Keratinocyte (primary cell): ENCODE measurements around the gene TEX36. TPM values are rescaled to one million over a fixed set of nuclear protein-coding genes. Genes with fewer than 3 reads are reported as not detected.

Experiments used
- DNase-seq: peaks from one replicate; pipeline ENCODE4 v3.0.0-alpha.2; 2011; ENCODE audit warnings: low read depth, missing footprints, low spot score
- FAIRE-seq: peaks from 2 replicates; lab custom pipeline; 2011; peaks lifted over from hg19 to GRCh38; lab: Jason Lieb, UNC
- H2AFZ ChIP-seq: 2 replicates; pipeline ENCODE4 v1.6.0; 2012; ENCODE audit warnings: low read length, control low read depth, inconsistent platforms; ENCODE audit not compliant: control insufficient read depth
- H3K27ac ChIP-seq: 2 replicates; pipeline ENCODE4 v1.5.1; 2011; ENCODE audit warnings: low read length; ENCODE audit not compliant: control insufficient read depth, insufficient read depth
- H3K27me3 ChIP-seq: 3 replicates; pipeline ENCODE4 v1.6.0; 2011; ENCODE audit warnings: low read length; ENCODE audit not compliant: control insufficient read depth, insufficient read depth; ENCODE audit errors: extremely low read depth
- H3K36me3 ChIP-seq, 2 experiments: 2 replicates in 1 of 2; 3 replicates in 1 of 2; pipeline ENCODE4 v1.5.1; 2011; ENCODE audit warnings: low read length in 2 of 2, mild to moderate bottlenecking in 1 of 2; ENCODE audit not compliant: control insufficient read depth in 2 of 2, insufficient read depth in 2 of 2; ENCODE audit errors: extremely low read depth in 1 of 2
- H3K4me1 ChIP-seq: 3 replicates; pipeline ENCODE4 v1.5.1; 2011; ENCODE audit warnings: low read length; ENCODE audit not compliant: control insufficient read depth, insufficient read depth; ENCODE audit errors: extremely low read depth
- H3K4me2 ChIP-seq: 3 replicates; pipeline ENCODE4 v1.6.0; 2011; ENCODE audit warnings: low read depth, low read length; ENCODE audit not compliant: control insufficient read depth, insufficient read depth; ENCODE audit errors: extremely low read depth
- H3K4me3 ChIP-seq, 3 experiments: fragments of 200-600 bp in 1 of 3; sonication (generic) in 1 of 3; 2 replicates in 2 of 3; 3 replicates in 1 of 3; pipeline ENCODE4 v1.5.1; 2011 to 2016; ENCODE audit warnings: low read length in 3 of 3, mild to moderate bottlenecking in 3 of 3, control low read depth in 2 of 3, inconsistent platforms in 1 of 3, low read depth in 1 of 3, mixed read lengths in 1 of 3, mixed run types in 1 of 3, moderate library complexity in 1 of 3; ENCODE audit not compliant: control insufficient read depth in 2 of 3, insufficient read depth in 2 of 3; ENCODE audit errors: extremely low read depth in 1 of 3
- H3K79me2 ChIP-seq: 2 replicates; pipeline ENCODE4 v1.6.0; 2012; ENCODE audit warnings: low read length; ENCODE audit not compliant: control insufficient read depth, insufficient read depth
- H3K9ac ChIP-seq: 3 replicates; pipeline ENCODE4 v1.6.0; 2011; ENCODE audit warnings: low read length; ENCODE audit not compliant: control insufficient read depth, insufficient read depth; ENCODE audit errors: extremely low read depth
- H3K9me1 ChIP-seq: 3 replicates; pipeline ENCODE4 v1.6.0; 2011; ENCODE audit warnings: low read length; ENCODE audit not compliant: control insufficient read depth, insufficient read depth; ENCODE audit errors: extremely low read depth
- H3K9me3 ChIP-seq: 2 replicates; pipeline ENCODE4 v1.5.1; 2012; ENCODE audit warnings: low read depth, low read length; ENCODE audit not compliant: control insufficient read depth
- H4K20me1 ChIP-seq: 3 replicates; pipeline ENCODE4 v1.6.0; 2011; ENCODE audit warnings: low read length; ENCODE audit not compliant: control insufficient read depth, insufficient read depth; ENCODE audit errors: extremely low read depth
- EZH2 ChIP-seq: IDR thresholded peaks from one replicate; pipeline ENCODE4 v1.6.1; 2012; ENCODE audit warnings: inconsistent platforms, mild to moderate bottlenecking, low read length, moderate library complexity
- dilution Hi-C: fragments of 300-500 bp; cut with MboI; formaldehyde crosslinking; loops from one replicate; pipeline ENCODE4 v1.7.0; 2020; ENCODE audit warnings: low sequenced_read_pairs; ENCODE audit not compliant: extremely low pct_ligation_motif_present
- polyA plus RNA-seq, 5 experiments: library from polyadenylated mRNA; depleted of rRNA in 3 of 5; stranded (reverse) in 3 of 5; stranded (forward) in 1 of 5; unstranded in 1 of 5; fragments of >200 nt; gene quantifications; 1 replicate in 1 of 5; 2 replicates in 3 of 5; 3 replicates in 1 of 5; pipeline versions ENCODE4 v1.2.1 to v1.2.3, GENCODE V29; 2011 to 2012; ENCODE audit warnings: missing spikeins in 2 of 5, low read depth in 1 of 5, low replicate concordance in 1 of 5
- TF ChIP-seq, protein P1 (sequence below), 3 experiments: IDR thresholded peaks in 1 of 3; conservative IDR thresholded peaks in 1 of 3; optimal IDR thresholded peaks in 1 of 3; 2 replicates in 2 of 3; 3 replicates in 1 of 3; pipeline versions ENCODE3 to v1.5.1; 2011; ENCODE audit warnings: low read length in 3 of 3, mild to moderate bottlenecking in 3 of 3, moderate library complexity in 2 of 3, control low read depth in 1 of 3, inconsistent platforms in 1 of 3; ENCODE audit not compliant: insufficient read depth in 2 of 3; ENCODE audit errors: extremely low read depth in 1 of 3

Gene TEX36
- polyA plus RNA-seq, 1 donor (not counting 4 experiments of a cell fraction or from before 2014, with no cell fraction given) = not detected

GRCh38 chr10:125689955-125690569 is 7.1 kb upstream of the TEX36 start:
- Histone ChIP-seq H3K36me3 (no peaks in the 10 kb centered on the region), H3K79me2 (no peaks in the 10 kb centered on the region), H3K4me2 (no peak overlapping the region), H3K27ac (no peak overlapping the region), H4K20me1 (no peaks in the 10 kb centered on the region), H3K9me3 (no peaks in the 10 kb centered on the region), H3K4me1 (peaks cover 10% of the 10 kb centered on the region), H2AFZ (no peak overlapping the region), H3K9me1 (no peaks in the 10 kb centered on the region), H3K27me3 (no peaks in the 10 kb centered on the region), H3K4me3 (no peak overlapping the region), H3K9ac (no peak overlapping the region)
- DNase-seq (no peak), FAIRE-seq (no peak)
- no peak for TF ChIP-seq EZH2
- TF ChIP-seq, protein P1, sequence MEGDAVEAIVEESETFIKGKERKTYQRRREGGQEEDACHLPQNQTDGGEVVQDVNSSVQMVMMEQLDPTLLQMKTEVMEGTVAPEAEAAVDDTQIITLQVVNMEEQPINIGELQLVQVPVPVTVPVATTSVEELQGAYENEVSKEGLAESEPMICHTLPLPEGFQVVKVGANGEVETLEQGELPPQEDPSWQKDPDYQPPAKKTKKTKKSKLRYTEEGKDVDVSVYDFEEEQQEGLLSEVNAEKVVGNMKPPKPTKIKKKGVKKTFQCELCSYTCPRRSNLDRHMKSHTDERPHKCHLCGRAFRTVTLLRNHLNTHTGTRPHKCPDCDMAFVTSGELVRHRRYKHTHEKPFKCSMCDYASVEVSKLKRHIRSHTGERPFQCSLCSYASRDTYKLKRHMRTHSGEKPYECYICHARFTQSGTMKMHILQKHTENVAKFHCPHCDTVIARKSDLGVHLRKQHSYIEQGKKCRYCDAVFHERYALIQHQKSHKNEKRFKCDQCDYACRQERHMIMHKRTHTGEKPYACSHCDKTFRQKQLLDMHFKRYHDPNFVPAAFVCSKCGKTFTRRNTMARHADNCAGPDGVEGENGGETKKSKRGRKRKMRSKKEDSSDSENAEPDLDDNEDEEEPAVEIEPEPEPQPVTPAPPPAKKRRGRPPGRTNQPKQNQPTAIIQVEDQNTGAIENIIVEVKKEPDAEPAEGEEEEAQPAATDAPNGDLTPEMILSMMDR (optimal IDR thresholded peaks at IDR 0.05 in 1 of 3, IDR thresholded peaks at IDR 0.05 in 1 of 3, conservative IDR thresholded peaks at IDR 0.05 in 1 of 3; ENCODE audit: extremely low read depth in 1 of 3, insufficient read depth in 2 of 3, low read length in 3 of 3) = no peak
- dilution Hi-C loops = no loop called here

DNA sequence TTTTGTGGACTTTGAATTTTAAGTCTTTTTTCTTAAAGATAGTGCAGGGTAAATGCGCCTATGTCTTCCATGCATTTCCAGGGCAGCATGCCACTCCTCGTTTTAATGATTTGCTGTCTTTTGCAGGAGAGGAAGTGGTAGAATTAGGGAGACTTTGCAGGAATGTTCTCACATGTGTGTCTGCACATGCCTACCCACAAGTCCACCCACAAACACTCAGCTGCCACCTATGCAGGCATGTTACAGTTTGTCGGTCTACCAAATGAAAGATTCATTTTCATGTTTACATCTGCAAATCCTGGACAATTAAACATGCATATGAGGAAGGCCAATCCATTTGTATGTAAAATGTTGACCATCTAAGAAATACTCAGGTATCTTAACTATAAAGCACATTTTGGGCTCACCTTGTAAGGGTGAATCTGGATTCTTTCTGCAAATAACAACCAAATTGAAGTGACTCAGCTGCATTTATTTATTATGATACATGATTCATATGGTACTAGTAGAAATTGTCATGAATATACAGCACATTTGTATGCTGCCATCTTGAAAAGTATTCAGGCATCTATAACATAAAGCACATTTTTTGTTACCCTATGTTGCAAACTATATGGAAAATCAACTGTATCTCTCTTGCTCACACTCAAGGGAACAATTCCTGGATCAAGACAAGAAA is 4.7 kb upstream of the TEX36 start:
- peak; percentile 95 for FAIRE-seq
- Histone ChIP-seq H3K27ac (peak overlapping the region; percentile 17), H3K4me1 (peaks cover 10% of the 10 kb centered on the region), H3K9me3 (no peaks in the 10 kb centered on the region), H3K9me1 (no peaks in the 10 kb centered on the region), H3K27me3 (no peaks in the 10 kb centered on the region), H4K20me1 (no peaks in the 10 kb centered on the region), H3K4me3 (peak overlapping the region in 1 of 3 experiments; percentile 30), H3K36me3 (no peaks in the 10 kb centered on the region), H3K9ac (no peak overlapping the region), H3K4me2 (peak overlapping the region; percentile 57), H2AFZ (peak overlapping the region; percentile 61), H3K79me2 (no peaks in the 10 kb centered on the region)
- dilution Hi-C loops = no loop called here
- no peak for TF ChIP-seq EZH2
- TF ChIP-seq, protein P1 (optimal IDR thresholded peaks at IDR 0.05 in 1 of 3, IDR thresholded peaks at IDR 0.05 in 1 of 3, conservative IDR thresholded peaks at IDR 0.05 in 1 of 3; ENCODE audit: extremely low read depth in 1 of 3, insufficient read depth in 2 of 3, low read length in 3 of 3) = no peak
- DNase-seq = peak; percentile 45
